ENCODE measurements around the gene EVX2.

Gene EVX2

DNA sequence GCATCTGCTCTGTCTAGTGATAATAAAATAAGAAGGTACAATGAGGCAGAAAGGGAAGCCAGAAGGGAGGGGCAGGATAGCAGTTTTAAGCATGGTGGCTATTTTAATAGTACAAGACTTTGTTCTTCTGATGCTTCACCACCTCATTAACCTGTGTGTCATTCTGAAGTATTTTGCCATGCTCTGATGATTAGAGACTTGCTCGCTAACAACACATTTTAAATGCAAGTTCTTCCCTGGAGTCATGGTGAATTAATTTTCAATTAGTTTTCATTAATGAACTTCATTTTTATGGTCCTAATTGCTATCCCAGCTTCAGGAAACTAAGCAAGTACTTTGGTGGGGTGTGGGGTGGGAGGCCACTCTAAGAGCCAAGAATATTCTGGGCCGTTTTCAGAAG lies 56.0 kb downstream of the EVX2 start:
- in situ Hi-C loops (cut with MboI; ENCODE audit: low pct_unique_long_range_greater_than_20kb, low sequenced_read_pairs), result no loop called here
- no peak for DNase-seq
